ENCODE results near the gene PLA1A. TPM values are rescaled to one million over a fixed set of nuclear protein-coding genes. Genes with fewer than 3 reads are reported as not detected.

Gene PLA1A
- polyA plus RNA-seq, 1 of the 3 experiments (the other 2 are of a cell fraction), result not detected

GRCh38 chr3:119620899-119621298, 23.2 kb downstream of the PLA1A start:
- Histone ChIP-seq H3K27ac (ENCODE audit: low read depth in 2 of 2, low read length in 1 of 2) (no peak overlapping the region), H3K27me3 (ENCODE audit: insufficient read depth) (no peaks in the 10 kb centered on the region), H3K4me1 (ENCODE audit: control insufficient read depth in 1 of 2, insufficient read depth in 2 of 2, low read depth in 1 of 2, low read length in 1 of 2) (peaks cover 3% of the 10 kb centered on the region in 2 experiments; a peak in 1 of 4 replicates), H3K4me2 (no peak overlapping the region), H3K9me3 (no peaks in the 10 kb centered on the region), H2AFZ (ENCODE audit: low read depth) (no peak overlapping the region), H3K4me3 (ENCODE audit: low read depth in 2 of 2, low read length in 1 of 2) (no peak overlapping the region), H3K9ac (no peak overlapping the region), H3F3A (replicated peaks; ENCODE audit: insufficient read depth) (no peaks in the 10 kb centered on the region), H4K20me1 (ENCODE audit: insufficient read depth) (no peaks in the 10 kb centered on the region), H3K79me2 (ENCODE audit: insufficient read depth) (no peaks in the 10 kb centered on the region), H3K9me2 (no peaks in the 10 kb centered on the region), H3K36me3 (replicated peaks in 1 of 2; ENCODE audit: control insufficient read depth in 1 of 2, insufficient read depth in 2 of 2, low read length in 1 of 2) (no peaks in the 10 kb centered on the region)
- DNase-seq, result no peak
- ChIA-PET POLR2A (no interaction called here), CTCF (no interaction called here)
- WGBS (ENCODE audit: low lambda C conversion rate), result 93% methylated on average over 5 of the region's 5 CpGs
- TF ChIP-seq TAF1 (IDR thresholded peaks at IDR 0.05; ENCODE audit: borderline replicate concordance, low read depth, low read length) (no peak), EP300 (IDR thresholded peaks at IDR 0.05; ENCODE audit: borderline replicate concordance in 1 of 2, low read depth in 1 of 2, low read length in 1 of 2) (no peak), TCF12 (IDR thresholded peaks at IDR 0.05) (no peak), NRF1 (IDR thresholded peaks at IDR 0.05; ENCODE audit: low read depth, low read length) (no peak), MAX (IDR thresholded peaks at IDR 0.05; ENCODE audit: low read depth) (no peak), RFX5 (IDR thresholded peaks at IDR 0.05; ENCODE audit: low read length) (no peak)
- TF ChIP-seq, protein P1, sequence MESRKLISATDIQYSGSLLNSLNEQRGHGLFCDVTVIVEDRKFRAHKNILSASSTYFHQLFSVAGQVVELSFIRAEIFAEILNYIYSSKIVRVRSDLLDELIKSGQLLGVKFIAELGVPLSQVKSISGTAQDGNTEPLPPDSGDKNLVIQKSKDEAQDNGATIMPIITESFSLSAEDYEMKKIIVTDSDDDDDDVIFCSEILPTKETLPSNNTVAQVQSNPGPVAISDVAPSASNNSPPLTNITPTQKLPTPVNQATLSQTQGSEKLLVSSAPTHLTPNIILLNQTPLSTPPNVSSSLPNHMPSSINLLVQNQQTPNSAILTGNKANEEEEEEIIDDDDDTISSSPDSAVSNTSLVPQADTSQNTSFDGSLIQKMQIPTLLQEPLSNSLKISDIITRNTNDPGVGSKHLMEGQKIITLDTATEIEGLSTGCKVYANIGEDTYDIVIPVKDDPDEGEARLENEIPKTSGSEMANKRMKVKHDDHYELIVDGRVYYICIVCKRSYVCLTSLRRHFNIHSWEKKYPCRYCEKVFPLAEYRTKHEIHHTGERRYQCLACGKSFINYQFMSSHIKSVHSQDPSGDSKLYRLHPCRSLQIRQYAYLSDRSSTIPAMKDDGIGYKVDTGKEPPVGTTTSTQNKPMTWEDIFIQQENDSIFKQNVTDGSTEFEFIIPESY (IDR thresholded peaks at IDR 0.05; ENCODE audit: borderline replicate concordance, low read depth), result no peak

DNA sequence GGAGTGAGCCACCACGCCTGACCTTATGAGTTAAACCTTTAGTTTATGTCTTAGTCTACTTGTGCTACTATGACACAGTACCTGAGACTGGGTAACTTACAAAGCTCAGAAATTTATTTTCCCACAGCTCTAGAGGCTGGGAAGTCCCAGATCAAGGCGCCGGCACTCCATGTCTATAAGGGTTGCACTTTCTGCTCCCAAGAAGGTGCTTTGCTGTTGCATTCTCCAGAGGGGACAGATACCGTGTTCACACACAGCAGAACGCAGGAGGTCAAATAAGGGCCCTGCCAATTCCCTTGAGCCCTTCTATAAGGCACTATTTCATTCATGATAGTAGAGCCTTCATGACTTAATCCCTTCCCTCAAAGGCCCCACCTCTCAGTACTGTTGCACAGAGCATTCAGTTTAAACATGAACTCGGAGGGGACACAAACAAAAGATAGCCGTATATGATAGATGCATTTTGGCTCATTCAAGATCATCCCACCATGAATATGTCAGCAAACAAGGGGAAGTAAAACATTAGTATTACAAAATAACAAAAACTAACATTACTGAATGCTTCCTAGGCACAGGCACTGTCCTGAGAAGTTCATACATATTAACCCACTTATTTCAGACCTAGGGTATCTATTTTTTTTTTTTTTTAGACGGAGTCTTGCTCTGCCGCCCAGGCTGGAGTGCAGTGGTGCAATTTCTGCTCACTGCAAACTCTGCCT, 26.5 kb downstream of the PLA1A start:
- ChIA-PET CTCF (no interaction called here), POLR2A (no interaction called here)
- no peaks in the 10 kb centered on the region for H3K9me3 ChIP-seq
- no peak for DNase-seq
- no peaks in the 10 kb centered on the region for H3F3A ChIP-seq (replicated peaks; ENCODE audit: insufficient read depth)
- no peak overlapping the region for H2AFZ ChIP-seq (ENCODE audit: low read depth)
- TF ChIP-seq IRF3 (IDR thresholded peaks at IDR 0.05; ENCODE audit: low read depth, low read length) (no peak), USF2 (IDR thresholded peaks at IDR 0.05; ENCODE audit: borderline replicate concordance, low read depth, low read length) (no peak), NRF1 (IDR thresholded peaks at IDR 0.05; ENCODE audit: low read depth, low read length) (no peak), ELF1 (IDR thresholded peaks at IDR 0.05) (no peak), SIN3A (IDR thresholded peaks at IDR 0.05; ENCODE audit: borderline replicate concordance, low read depth, low read length) (no peak), JUND (IDR thresholded peaks at IDR 0.05) (no peak), MAX (IDR thresholded peaks at IDR 0.05; ENCODE audit: low read depth) (no peak), EP300 (IDR thresholded peaks at IDR 0.05; ENCODE audit: borderline replicate concordance in 1 of 2, low read depth in 1 of 2, low read length in 1 of 2) (no peak), REST (IDR thresholded peaks at IDR 0.05; ENCODE audit: low read depth, low read length) (no peak), PBX3 (IDR thresholded peaks at IDR 0.05) (no peak), TAF1 (IDR thresholded peaks at IDR 0.05; ENCODE audit: borderline replicate concordance, low read depth, low read length) (no peak), RXRA (IDR thresholded peaks at IDR 0.05; ENCODE audit: borderline replicate concordance, low read depth) (no peak), TEAD4 (IDR thresholded peaks at IDR 0.05; ENCODE audit: borderline replicate concordance, insufficient read depth) (no peak)
- 91% methylated on average over 9 of the region's 9 CpGs for WGBS (ENCODE audit: low lambda C conversion rate)
- no peak overlapping the region for H3K9ac ChIP-seq
- H3K27ac ChIP-seq (ENCODE audit: low read depth in 2 of 2, low read length in 1 of 2), result no peak overlapping the region
- no peak overlapping the region for H3K4me3 ChIP-seq (ENCODE audit: low read depth in 2 of 2, low read length in 1 of 2)
- H3K36me3 ChIP-seq (replicated peaks in 1 of 2; ENCODE audit: control insufficient read depth in 1 of 2, insufficient read depth in 2 of 2, low read length in 1 of 2), result no peaks in the 10 kb centered on the region
- H3K4me2 ChIP-seq, result no peak overlapping the region
- no peaks in the 10 kb centered on the region for H3K79me2 ChIP-seq (ENCODE audit: insufficient read depth)
- H3K27me3 ChIP-seq (ENCODE audit: insufficient read depth), result no peaks in the 10 kb centered on the region
- H3K4me1 ChIP-seq (ENCODE audit: control insufficient read depth in 1 of 2, insufficient read depth in 2 of 2, low read depth in 1 of 2, low read length in 1 of 2), result peaks cover 5 to 6% of the 10 kb centered on the region in 2 experiments; a peak in 1 of 4 replicates
- H4K20me1 ChIP-seq (ENCODE audit: insufficient read depth), result no peaks in the 10 kb centered on the region
- H3K9me2 ChIP-seq, result no peaks in the 10 kb centered on the region
